Measurements from ENCODE around the gene GAGE12D. TPM values are rescaled to one million over a fixed set of nuclear protein-coding genes. Genes with fewer than 3 reads are reported as not detected.

Gene GAGE12D
- total RNA-seq, 1 donor from 2014 or later, result not detected

Other genes with a start within 250 kb of the GAGE12D start
- not detected in 2 replicates for gene GAGE10, start 238.1 kb upstream of the GAGE12D start, total RNA-seq
- gene GAGE12J, start 219.7 kb upstream of the GAGE12D start, total RNA-seq, result not detected in 2 replicates
- gene GAGE13, start 210.2 kb upstream of the GAGE12D start, total RNA-seq, result not detected in 2 replicates
- not detected in 2 replicates for gene GAGE12C, start 9.6 kb upstream of the GAGE12D start, total RNA-seq
- not detected in 2 replicates for gene GAGE12E, start 9.6 kb downstream of the GAGE12D start, total RNA-seq
- gene GAGE12F, start 19.1 kb downstream of the GAGE12D start, total RNA-seq, result not detected in 2 replicates
- gene GAGE12G, start 28.7 kb downstream of the GAGE12D start, total RNA-seq, result not detected in 2 replicates
- not detected in 2 replicates for gene GAGE12H, start 38.2 kb downstream of the GAGE12D start, total RNA-seq
- gene GAGE2A, start 47.8 kb downstream of the GAGE12D start, total RNA-seq, result not detected in 2 replicates
- gene GAGE1, start 57.3 kb downstream of the GAGE12D start, total RNA-seq, result not detected in 2 replicates
- gene PAGE1, start 154.3 kb downstream of the GAGE12D start, total RNA-seq, result not detected in 2 replicates